ENCODE results near the gene PFDN6.

PFDN6 gene

DNA sequence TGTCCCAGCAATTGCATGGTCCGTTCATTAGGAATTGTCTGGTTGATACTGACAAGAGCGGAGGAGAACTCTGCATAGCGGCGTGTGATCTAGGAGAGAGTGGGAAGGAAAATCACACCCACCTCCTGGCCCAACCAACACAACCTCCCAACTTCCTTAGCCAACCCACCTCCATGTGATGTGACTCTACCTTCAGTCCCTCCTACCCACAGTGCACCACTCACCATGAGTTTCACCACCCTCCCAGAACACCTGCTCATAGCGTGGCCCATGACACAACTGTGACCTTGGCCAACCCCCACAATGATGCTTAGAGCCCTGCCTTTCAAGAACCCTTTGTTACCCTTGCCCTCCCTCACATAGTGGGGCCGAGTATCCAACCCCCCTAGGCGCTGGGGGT, 25.4 kb upstream of the PFDN6 start:
- TF ChIP-seq GLIS3 (CRISPR knock-in tag; IDR thresholded peaks at IDR 0.05) = no peak
- TF ChIP-seq ZNF70 (CRISPR knock-in tag; IDR thresholded peaks at IDR 0.05) = no peak
- no peak for TF ChIP-seq ISL1 (CRISPR knock-in tag; IDR thresholded peaks at IDR 0.05)
- TF ChIP-seq ZNF565 (CRISPR knock-in tag; conservative IDR thresholded peaks at IDR 0.05; ENCODE audit: low read depth) = no peak
- ATAC-seq = no peak

DNA sequence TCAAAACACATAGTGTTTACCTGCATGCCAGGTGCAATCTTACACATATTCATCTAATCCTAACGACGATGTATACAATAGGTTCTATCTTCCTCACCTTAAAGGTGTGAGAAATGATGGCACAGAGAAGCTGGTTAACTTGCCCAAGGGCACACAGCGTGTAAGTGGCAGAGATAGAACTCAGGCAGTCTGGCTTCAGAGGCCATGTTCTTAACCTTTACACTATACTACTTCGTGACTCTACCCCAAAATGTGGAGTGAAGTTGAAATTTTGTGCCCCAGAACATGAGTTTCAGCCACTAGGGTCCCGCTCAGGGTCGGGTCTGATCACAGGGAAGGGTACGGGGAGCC, 18.3 kb upstream of the PFDN6 start:
- peak; percentile 11 for ATAC-seq

GRCh38 chr6:33271468-33272274, 17.7 kb upstream of the PFDN6 start, which contains the start of the genes RPS18 and VPS52:
Gene RPS18 (plus strand): TSS chr6:33272075. CDS start chr6:33272120, 45 bp downstream.
Gene VPS52 (minus strand): TSS chr6:33271876. CDS start chr6:33271675, 201 bp downstream.
- TF ChIP-seq CSDC2 (CRISPR knock-in tag; IDR thresholded peaks at IDR 0.05) = 0 out of 2 replicates have a peak, but pooled peaks have one; percentile 22
- TF ChIP-seq ZNF70 (CRISPR knock-in tag; IDR thresholded peaks at IDR 0.05) = peak; percentile 76
- TF ChIP-seq TOX (CRISPR knock-in tag; IDR thresholded peaks at IDR 0.05; ENCODE audit: borderline replicate concordance) = no peak
- no peak for TF ChIP-seq ZNF8 (CRISPR knock-in tag; IDR thresholded peaks at IDR 0.05)
- no peak for TF ChIP-seq ZC3H10 (CRISPR knock-in tag; IDR thresholded peaks at IDR 0.05)
- TF ChIP-seq SNAI2 (CRISPR knock-in tag; IDR thresholded peaks at IDR 0.05) = no peak
- TF ChIP-seq, protein P1, sequence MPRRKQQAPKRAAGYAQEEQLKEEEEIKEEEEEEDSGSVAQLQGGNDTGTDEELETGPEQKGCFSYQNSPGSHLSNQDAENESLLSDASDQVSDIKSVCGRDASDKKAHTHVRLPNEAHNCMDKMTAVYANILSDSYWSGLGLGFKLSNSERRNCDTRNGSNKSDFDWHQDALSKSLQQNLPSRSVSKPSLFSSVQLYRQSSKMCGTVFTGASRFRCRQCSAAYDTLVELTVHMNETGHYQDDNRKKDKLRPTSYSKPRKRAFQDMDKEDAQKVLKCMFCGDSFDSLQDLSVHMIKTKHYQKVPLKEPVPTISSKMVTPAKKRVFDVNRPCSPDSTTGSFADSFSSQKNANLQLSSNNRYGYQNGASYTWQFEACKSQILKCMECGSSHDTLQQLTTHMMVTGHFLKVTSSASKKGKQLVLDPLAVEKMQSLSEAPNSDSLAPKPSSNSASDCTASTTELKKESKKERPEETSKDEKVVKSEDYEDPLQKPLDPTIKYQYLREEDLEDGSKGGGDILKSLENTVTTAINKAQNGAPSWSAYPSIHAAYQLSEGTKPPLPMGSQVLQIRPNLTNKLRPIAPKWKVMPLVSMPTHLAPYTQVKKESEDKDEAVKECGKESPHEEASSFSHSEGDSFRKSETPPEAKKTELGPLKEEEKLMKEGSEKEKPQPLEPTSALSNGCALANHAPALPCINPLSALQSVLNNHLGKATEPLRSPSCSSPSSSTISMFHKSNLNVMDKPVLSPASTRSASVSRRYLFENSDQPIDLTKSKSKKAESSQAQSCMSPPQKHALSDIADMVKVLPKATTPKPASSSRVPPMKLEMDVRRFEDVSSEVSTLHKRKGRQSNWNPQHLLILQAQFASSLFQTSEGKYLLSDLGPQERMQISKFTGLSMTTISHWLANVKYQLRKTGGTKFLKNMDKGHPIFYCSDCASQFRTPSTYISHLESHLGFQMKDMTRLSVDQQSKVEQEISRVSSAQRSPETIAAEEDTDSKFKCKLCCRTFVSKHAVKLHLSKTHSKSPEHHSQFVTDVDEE (CRISPR knock-in tag; IDR thresholded peaks at IDR 0.05) = peak; percentile 54; the same call in 1 of the 2 replicates
- TF ChIP-seq GLIS3 (CRISPR knock-in tag; IDR thresholded peaks at IDR 0.05) = peak; percentile 57; the same call in 1 of the 2 replicates
- TF ChIP-seq POU6F1 (CRISPR knock-in tag; IDR thresholded peaks at IDR 0.05; ENCODE audit: borderline replicate concordance, low read depth) = peak; percentile 12; the same call in 1 of the 2 replicates
- ATAC-seq = peak; percentile 83

More for the DNA sequence above, 18.3 kb upstream of the PFDN6 start:
- TF ChIP-seq PATZ1 (CRISPR knock-in tag; IDR thresholded peaks at IDR 0.05; ENCODE audit: borderline replicate concordance) (no peak), ISL1 (CRISPR knock-in tag; IDR thresholded peaks at IDR 0.05) (no peak), ARNTL (CRISPR knock-in tag; IDR thresholded peaks at IDR 0.05; ENCODE audit: borderline replicate concordance, low read depth) (no peak), POU6F1 (CRISPR knock-in tag; IDR thresholded peaks at IDR 0.05; ENCODE audit: borderline replicate concordance, low read depth) (no peak), GLIS3 (CRISPR knock-in tag; IDR thresholded peaks at IDR 0.05) (0 out of 2 replicates have a peak, but pooled peaks have one; percentile 21)

- TF ChIP-seq PPARA (CRISPR knock-in tag; IDR thresholded peaks at IDR 0.05; ENCODE audit: borderline replicate concordance) = no peak
- TF ChIP-seq BACH2 (CRISPR knock-in tag; IDR thresholded peaks at IDR 0.05; ENCODE audit: borderline replicate concordance) = no peak
- TF ChIP-seq ZNF565 (CRISPR knock-in tag; conservative IDR thresholded peaks at IDR 0.05; ENCODE audit: low read depth) = no peak
- TF ChIP-seq ZNF8 (CRISPR knock-in tag; IDR thresholded peaks at IDR 0.05) = no peak
- peak; percentile 10 for ATAC-seq
Measured at GRCh38 chr6:33272275-33273128, 16.9 kb upstream of the PFDN6 start.
